Thymus (tissue), 11 donors: ENCODE results near the gene MED14. TPM values are rescaled to one million over a fixed set of nuclear protein-coding genes. Genes with fewer than 3 reads are reported as not detected.

ENCODE experiments used
- DNase-seq, 9 donors: peaks; one replicate each; pipeline ENCODE4 v3.0.0-alpha.2; 2013; ENCODE audit warnings: low spot score in 9 of 9, low read depth in 6 of 9, missing footprints in 1 of 9
- H3K27ac ChIP-seq, 2 donors: one replicate each; pipeline ENCODE4 v1.5.1; 2013; ENCODE audit warnings: control low read depth in 1 of 2, low read depth in 1 of 2, low read length in 1 of 2, mild to moderate bottlenecking in 1 of 2, moderate library complexity in 1 of 2
- H3K27me3 ChIP-seq, 2 donors: one replicate each; pipeline ENCODE4 v1.5.1; 2013; ENCODE audit warnings: low read length in 1 of 2; ENCODE audit not compliant: control insufficient read depth in 2 of 2, insufficient read depth in 1 of 2
- H3K36me3 ChIP-seq, 2 donors: one replicate each; pipeline ENCODE4 v1.5.1; 2013; ENCODE audit warnings: low read length in 1 of 2, mild to moderate bottlenecking in 1 of 2, moderate library complexity in 1 of 2; ENCODE audit not compliant: control insufficient read depth in 2 of 2, insufficient read depth in 2 of 2
- H3K4me1 ChIP-seq, 2 donors: one replicate each; pipeline ENCODE4 v1.5.1; 2013; ENCODE audit warnings: low read length in 2 of 2; ENCODE audit not compliant: control insufficient read depth in 2 of 2, insufficient read depth in 2 of 2
- H3K4me3 ChIP-seq, 2 donors: one replicate each; pipeline ENCODE4 v1.5.1; 2013; ENCODE audit warnings: low read length in 2 of 2, control low read depth in 1 of 2, mild to moderate bottlenecking in 1 of 2
- H3K9me3 ChIP-seq, 2 donors: one replicate each; pipeline ENCODE4 v1.5.1; 2013; ENCODE audit warnings: low read length in 1 of 2, mild to moderate bottlenecking in 1 of 2; ENCODE audit not compliant: control insufficient read depth in 2 of 2, insufficient read depth in 1 of 2
- WGBS: extraction: QIAGEN DNeasy Blood & Tissue Kit; methylation state at CpG from one replicate; pipeline ENCODE4 v1.1.7; 2013; 5-methylcytosine and 5-hydroxymethylcytosine counted together
- polyA plus RNA-seq: library from polyadenylated mRNA; stranded (reverse); fragments of 200-250 nt; gene quantifications from one replicate; pipeline ENCODE4 v1.2.3, GENCODE V29; 2013
- total RNA-seq: library from RNA; stranded (reverse); fragments of 120-200 nt; gene quantifications from one replicate; pipeline ENCODE4 v1.2.4, GENCODE V29; 2013
- donor health status: healthy.

MED14 gene
- total and polyA plus RNA-seq, 2 donors = 16.1 to 22.4 TPM

- H3K9me3 ChIP-seq = no peaks in the 10 kb centered on the region
- no peak overlapping the region for H3K27ac ChIP-seq
- H3K4me3 ChIP-seq = no peak overlapping the region
- peaks cover 14 to 19% of the 10 kb centered on the region in 2 donors for H3K36me3 ChIP-seq
- WGBS = 99% methylated on average over 8 of the region's 8 CpGs
- peaks cover 0 to 3% of the 10 kb centered on the region in 2 donors for H3K4me1 ChIP-seq
- no peak for DNase-seq
- no peaks in the 10 kb centered on the region for H3K27me3 ChIP-seq
Measured at GRCh38 chrX:40720792-40721191, 14.6 kb downstream of the MED14 start.

- H3K4me3 ChIP-seq = no peak overlapping the region
- WGBS = 100% methylated on average over 4 of the region's 4 CpGs
- peaks cover 14 to 19% of the 10 kb centered on the region in 2 donors for H3K36me3 ChIP-seq
- H3K4me1 ChIP-seq = peaks cover 0 to 3% of the 10 kb centered on the region in 2 donors
- no peaks in the 10 kb centered on the region for H3K27me3 ChIP-seq
- H3K9me3 ChIP-seq = no peaks in the 10 kb centered on the region
- no peak for DNase-seq
- H3K27ac ChIP-seq = no peak overlapping the region
Measured at GRCh38 chrX:40720339-40720738, 15.0 kb downstream of the MED14 start.

DNA sequence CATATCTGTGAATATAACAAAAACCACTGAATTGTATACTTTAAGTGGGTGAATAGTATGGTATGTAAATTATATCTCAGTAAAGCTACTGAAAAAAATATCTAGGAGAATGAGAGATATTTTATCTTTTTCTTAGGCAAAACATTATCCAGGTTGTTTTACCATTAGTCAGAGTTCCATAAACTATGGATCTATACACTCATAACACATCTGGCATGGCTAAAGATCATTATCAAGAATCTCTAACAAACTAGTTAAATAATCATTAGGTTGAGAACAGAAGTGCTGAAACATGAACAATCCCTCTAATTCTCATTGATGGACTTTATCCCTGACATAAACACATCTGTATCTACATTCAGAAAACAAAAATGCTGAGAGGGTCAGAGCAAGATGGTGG, 15.6 kb downstream of the MED14 start:
- no peak for DNase-seq
- Histone ChIP-seq H3K27ac (no peak overlapping the region), H3K4me3 (no peak overlapping the region), H3K36me3 (peaks cover 14 to 24% of the 10 kb centered on the region in 2 donors), H3K4me1 (peaks cover 0 to 3% of the 10 kb centered on the region in 2 donors), H3K27me3 (no peaks in the 10 kb centered on the region), H3K9me3 (no peaks in the 10 kb centered on the region)

GRCh38 chrX:40719218-40719617, 16.1 kb downstream of the MED14 start:
- Histone ChIP-seq H3K9me3 (no peaks in the 10 kb centered on the region), H3K27me3 (no peaks in the 10 kb centered on the region), H3K4me3 (no peak overlapping the region), H3K4me1 (peaks cover 0 to 3% of the 10 kb centered on the region in 2 donors), H3K36me3 (peaks cover 17 to 24% of the 10 kb centered on the region in 2 donors), H3K27ac (no peak overlapping the region)
- DNase-seq = no peak

GRCh38 chrX:40709395-40709794, 25.9 kb downstream of the MED14 start:
- no peak for DNase-seq
- 98% methylated on average over 1 of the region's 1 CpG for WGBS
- Histone ChIP-seq H3K9me3 (no peaks in the 10 kb centered on the region), H3K27me3 (no peaks in the 10 kb centered on the region), H3K27ac (no peak overlapping the region), H3K4me1 (no peaks in the 10 kb centered on the region), H3K36me3 (peaks cover 19 to 39% of the 10 kb centered on the region in 2 donors), H3K4me3 (no peak overlapping the region)

DNA sequence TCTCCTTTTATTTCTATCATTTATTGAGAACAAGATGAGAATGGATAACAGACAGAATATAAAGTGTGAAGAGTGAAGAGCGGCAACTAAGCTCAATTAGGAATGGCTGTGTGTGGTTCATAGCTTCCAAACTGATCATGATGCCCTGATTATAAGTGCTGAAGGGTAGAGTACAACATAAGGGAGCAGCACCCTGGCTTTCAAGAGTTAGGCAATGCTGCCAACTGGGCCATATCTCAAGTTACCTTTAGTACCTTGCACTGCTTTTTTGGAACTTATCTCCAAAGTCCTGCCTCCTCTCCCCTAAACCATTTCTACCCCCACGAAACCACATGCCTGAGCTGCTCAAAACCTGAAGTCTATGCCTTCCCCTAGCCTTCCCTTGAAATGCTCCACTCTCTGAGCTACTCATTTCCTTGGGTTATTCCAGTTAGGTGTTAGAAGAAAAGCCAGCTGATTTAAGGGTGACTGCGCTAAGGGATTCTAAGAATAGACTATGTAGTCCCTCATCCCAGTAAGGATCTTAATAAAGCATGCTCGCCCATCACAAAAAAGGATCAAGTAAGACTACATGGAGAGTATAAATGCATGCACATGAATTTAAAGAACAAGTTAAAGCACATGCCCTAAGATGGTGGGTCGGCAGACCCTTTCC, 29.6 kb downstream of the MED14 start:
- Histone ChIP-seq H3K36me3 (peaks cover 10 to 28% of the 10 kb centered on the region in 2 donors), H3K27me3 (no peaks in the 10 kb centered on the region), H3K4me1 (no peaks in the 10 kb centered on the region), H3K9me3 (no peaks in the 10 kb centered on the region), H3K27ac (no peak overlapping the region), H3K4me3 (no peak overlapping the region)
- 99% methylated on average over 5 of the region's 5 CpGs for WGBS
- DNase-seq = no peak

DNA sequence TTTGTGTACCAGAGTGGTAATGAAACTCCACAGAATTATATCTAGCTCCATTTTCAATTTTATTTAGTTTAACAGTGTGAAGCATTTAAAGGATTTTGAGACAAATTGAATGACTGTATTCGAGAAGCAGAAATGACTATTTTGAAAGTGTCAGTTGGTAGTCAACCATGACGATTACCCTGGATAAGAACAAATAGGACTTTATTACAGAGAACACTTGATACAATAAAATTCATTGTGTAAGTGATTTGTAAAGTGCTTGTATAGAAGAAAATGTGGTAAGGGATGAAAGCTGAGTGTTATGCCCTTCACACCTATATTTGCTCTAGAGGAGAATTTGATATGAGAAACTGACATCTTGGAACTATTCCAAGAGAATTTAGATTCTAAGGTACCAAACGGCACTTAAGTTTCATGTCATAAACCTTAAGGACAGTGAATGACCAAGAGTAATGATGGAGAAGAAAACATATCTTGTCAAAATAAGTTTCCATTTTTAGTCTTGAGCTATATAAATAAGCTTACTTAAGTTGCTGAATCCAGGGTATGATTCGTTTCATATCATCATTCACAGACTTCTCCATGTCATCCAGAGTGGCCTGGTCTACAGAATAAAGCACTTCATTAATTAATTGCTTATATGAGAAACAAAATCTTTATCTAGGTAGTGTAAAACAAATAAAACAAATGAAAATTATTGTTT, 34.6 kb downstream of the MED14 start:
- Histone ChIP-seq H3K4me3 (no peak overlapping the region), H3K36me3 (peaks cover 2 to 15% of the 10 kb centered on the region in 2 donors), H3K27me3 (no peaks in the 10 kb centered on the region), H3K4me1 (no peaks in the 10 kb centered on the region), H3K9me3 (no peaks in the 10 kb centered on the region), H3K27ac (no peak overlapping the region)
- 96% methylated on average over 4 of the region's 4 CpGs for WGBS
- DNase-seq = no peak

- H3K36me3 ChIP-seq = peaks cover 0 to 23% of the 10 kb centered on the region in 2 donors
- WGBS = 100% methylated on average over 1 of the region's 1 CpG
- no peak for DNase-seq
- no peaks in the 10 kb centered on the region for H3K9me3 ChIP-seq
- H3K4me3 ChIP-seq = no peak overlapping the region
- no peak overlapping the region for H3K27ac ChIP-seq
- H3K4me1 ChIP-seq = no peaks in the 10 kb centered on the region
- H3K27me3 ChIP-seq = no peaks in the 10 kb centered on the region
Measured at GRCh38 chrX:40698851-40699250, 36.5 kb downstream of the MED14 start.

- Histone ChIP-seq H3K4me1 (no peaks in the 10 kb centered on the region), H3K4me3 (no peak overlapping the region), H3K36me3 (peaks cover 5 to 40% of the 10 kb centered on the region in 2 donors), H3K9me3 (no peaks in the 10 kb centered on the region), H3K27me3 (no peaks in the 10 kb centered on the region), H3K27ac (no peak overlapping the region)
- DNase-seq = no peak
- WGBS = 100% methylated on average over 1 of the region's 1 CpG
Measured at GRCh38 chrX:40694802-40695201, 40.5 kb downstream of the MED14 start.
